H1 (cell line): ENCODE data around the gene ADGRL2. TPM values are rescaled to one million over a fixed set of nuclear protein-coding genes. Genes with fewer than 3 reads are reported as not detected.

Experiments
- CTCF ChIA-PET: fragments of 300-600 bp; sonication (Branson Sonifier 250); formaldehyde crosslinking; loops from one replicate; lab custom pipeline; 2021; ENCODE audit not compliant: partially characterized antibody; lab: Charles Lee
- POLR2A ChIA-PET: fragments of 300-600 bp; sonication (Branson Sonifier 250); formaldehyde crosslinking; loops from one replicate; lab custom pipeline; 2021; ENCODE audit warnings: inconsistent platforms; ENCODE audit not compliant: partially characterized antibody; lab: Charles Lee
- DNase-seq, 2 experiments: peaks; one replicate each; pipeline versions ENCODE4 v3.0.0 to v3.0.0-alpha.2; 2010 to 2022; ENCODE audit warnings: low spot score in 2 of 2, low read depth in 1 of 2, mixed read lengths in 1 of 2
- FAIRE-seq: peaks from 2 replicates; lab custom pipeline; 2011; peaks lifted over from hg19 to GRCh38; lab: Jason Lieb, UNC
- H2AFZ ChIP-seq: 2 replicates; pipeline ENCODE4 v1.8.1; 2012; ENCODE audit warnings: low read length, inconsistent platforms
- H2AK5ac ChIP-seq: 2 replicates; pipeline ENCODE4 v1.6.1; 2013; ENCODE audit warnings: low read depth, low read length
- H2BK120ac ChIP-seq: replicated peaks from 2 replicates; pipeline ENCODE3; 2013; ENCODE audit warnings: low read depth, low read length, inconsistent platforms
- H2BK12ac ChIP-seq: 2 replicates; pipeline ENCODE4 v1.6.1; 2013; ENCODE audit warnings: low read depth, low read length
- H2BK15ac ChIP-seq: 2 replicates; pipeline ENCODE4 v1.6.1; 2013; ENCODE audit warnings: low read length
- H2BK20ac ChIP-seq: 2 replicates; pipeline ENCODE4 v1.6.1; 2013; ENCODE audit warnings: low read length
- H2BK5ac ChIP-seq: 2 replicates; pipeline ENCODE4 v1.6.1; 2013; ENCODE audit warnings: low read depth, low read length
- H3K14ac ChIP-seq: 2 replicates; pipeline ENCODE4 v1.6.1; 2013; ENCODE audit warnings: inconsistent platforms; ENCODE audit not compliant: insufficient read length
- H3K18ac ChIP-seq: 2 replicates; pipeline ENCODE4 v1.6.1; 2013; ENCODE audit warnings: low read length; ENCODE audit errors: extremely low read depth
- H3K23ac ChIP-seq: 2 replicates; pipeline ENCODE4 v1.6.1; 2013; ENCODE audit warnings: inconsistent platforms; ENCODE audit not compliant: insufficient read length
- H3K23me2 ChIP-seq: 2 replicates; pipeline ENCODE4 v1.6.1; 2013; ENCODE audit warnings: low read depth, low read length
- H3K27ac ChIP-seq: 2 replicates; pipeline ENCODE4 v1.6.1; 2011; ENCODE audit warnings: low read depth, low read length, inconsistent platforms
- H3K27me3 ChIP-seq, 4 experiments: replicated peaks in 1 of 4; 1 replicate in 1 of 4; 2 replicates in 3 of 4; pipeline versions ENCODE4 v1.6.1 to v1.8.1; 2011 to 2013; ENCODE audit warnings: low read length in 3 of 4, mild to moderate bottlenecking in 3 of 4, inconsistent platforms in 2 of 4, mixed read lengths in 2 of 4, moderate library complexity in 1 of 4; ENCODE audit not compliant: control insufficient read depth in 3 of 4, insufficient read depth in 3 of 4; ENCODE audit errors: extremely low read depth in 1 of 4
- H3K36me3 ChIP-seq, 4 experiments: 2 replicates each; pipeline versions ENCODE4 v1.6.1 to v1.8.1; 2011 to 2013; ENCODE audit warnings: mild to moderate bottlenecking in 4 of 4, low read length in 3 of 4, moderate library complexity in 2 of 4, control low read depth in 1 of 4, inconsistent platforms in 1 of 4; ENCODE audit not compliant: insufficient read depth in 4 of 4, control insufficient read depth in 2 of 4
- H3K4ac ChIP-seq: replicated peaks from 2 replicates; pipeline ENCODE3; 2013; ENCODE audit warnings: low read length, low read depth, mixed read lengths, inconsistent platforms; ENCODE audit not compliant: insufficient read length
- H3K4me1 ChIP-seq, 4 experiments: replicated peaks in 1 of 4; 1 replicate in 1 of 4; 2 replicates in 3 of 4; pipeline versions ENCODE4 v1.6.1 to v1.8.1; 2011 to 2013; ENCODE audit warnings: low read length in 3 of 4, inconsistent platforms in 2 of 4, mixed read lengths in 1 of 4; ENCODE audit not compliant: insufficient read depth in 4 of 4, control insufficient read depth in 3 of 4
- H3K4me2 ChIP-seq, 2 experiments: 2 replicates each; pipeline versions ENCODE4 v1.6.1 to v1.8.1; 2011 to 2013; ENCODE audit warnings: low read depth in 2 of 2, low read length in 2 of 2, control low read depth in 1 of 2, inconsistent platforms in 1 of 2, mild to moderate bottlenecking in 1 of 2; ENCODE audit not compliant: insufficient read depth in 1 of 2
- H3K4me3 ChIP-seq, 4 experiments: fragments of 200-600, 300-600 bp in 1 of 4; sonication (generic), shearing (Covaris generic), sonication (Bioruptor Twin) in 1 of 4; 2 replicates each; pipeline versions ENCODE4 v1.5.1 to v1.8.1; 2011 to 2016; ENCODE audit warnings: low read length in 4 of 4, low read depth in 3 of 4, control low read depth in 2 of 4, inconsistent platforms in 2 of 4, mild to moderate bottlenecking in 2 of 4, mixed read lengths in 1 of 4, moderate library complexity in 1 of 4; ENCODE audit not compliant: insufficient read depth in 2 of 4; ENCODE audit errors: extremely low read depth in 1 of 4
- H3K56ac ChIP-seq: replicated peaks from 2 replicates; pipeline ENCODE3; 2013; ENCODE audit warnings: low read depth, mild to moderate bottlenecking, mixed read lengths, low read length, inconsistent platforms; ENCODE audit not compliant: insufficient read length
- H3K79me1 ChIP-seq: 2 replicates; pipeline ENCODE4 v1.6.1; 2013; ENCODE audit warnings: low read depth, low read length, control low read depth
- H3K79me2 ChIP-seq, 2 experiments: 2 replicates each; pipeline versions ENCODE4 v1.6.1 to v1.8.1; 2012 to 2013; ENCODE audit warnings: low read length in 2 of 2, mild to moderate bottlenecking in 2 of 2, inconsistent platforms in 1 of 2; ENCODE audit not compliant: insufficient read depth in 2 of 2, control insufficient read depth in 1 of 2
- H3K9ac ChIP-seq, 4 experiments: replicated peaks in 1 of 4; 1 replicate in 1 of 4; 2 replicates in 3 of 4; pipeline versions ENCODE4 v1.6.1 to v1.8.1; 2011 to 2013; ENCODE audit warnings: low read depth in 3 of 4, low read length in 3 of 4, control low read depth in 2 of 4, mild to moderate bottlenecking in 2 of 4, moderate library complexity in 2 of 4, inconsistent platforms in 1 of 4; ENCODE audit errors: extremely low read depth in 1 of 4
- H3K9me3 ChIP-seq, 2 experiments: 2 replicates each; pipeline versions ENCODE4 v1.6.1 to v1.8.1; 2012 to 2013; ENCODE audit warnings: mild to moderate bottlenecking in 2 of 2, moderate library complexity in 2 of 2, control low read depth in 1 of 2, inconsistent platforms in 1 of 2, low read depth in 1 of 2, low read length in 1 of 2, mixed read lengths in 1 of 2; ENCODE audit not compliant: insufficient read depth in 2 of 2
- H4K20me1 ChIP-seq, 2 experiments: replicated peaks in 1 of 2; 2 replicates each; pipeline versions ENCODE3 to v1.8.1; 2011 to 2013; ENCODE audit warnings: inconsistent platforms in 2 of 2, low read length in 2 of 2, mild to moderate bottlenecking in 1 of 2; ENCODE audit not compliant: insufficient read depth in 2 of 2, control insufficient read depth in 1 of 2
- H4K5ac ChIP-seq: 2 replicates; pipeline ENCODE4 v1.6.1; 2013; ENCODE audit warnings: low read length, low read depth, mixed read lengths, inconsistent platforms; ENCODE audit not compliant: insufficient read length
- H4K8ac ChIP-seq: 2 replicates; pipeline ENCODE4 v1.8.0; 2013; ENCODE audit warnings: mild to moderate bottlenecking, moderate library complexity, low read length, inconsistent platforms; ENCODE audit not compliant: insufficient read depth; ENCODE audit errors: extremely low read depth
- H4K91ac ChIP-seq: replicated peaks from 2 replicates; pipeline ENCODE3; 2013; ENCODE audit warnings: low read length, mixed read lengths, inconsistent platforms; ENCODE audit not compliant: insufficient read length
- BACH1 ChIP-seq: IDR thresholded peaks from 2 replicates; pipeline ENCODE4 v1.6.1; 2012; ENCODE audit warnings: low read length, improper control_type of control experiment
- CBX8 ChIP-seq: fragments of 300-800, 300-1000 bp; sonication (generic); IDR thresholded peaks from 2 replicates; pipeline ENCODE4 v1.7.1; 2016; ENCODE audit warnings: low read depth, low read length, borderline replicate concordance
- CEBPB ChIP-seq: IDR thresholded peaks from 2 replicates; pipeline ENCODE4 v1.6.1; 2012; ENCODE audit warnings: low read depth, low read length
- CHD1 ChIP-seq: IDR thresholded peaks from 2 replicates; pipeline ENCODE4 v1.6.1; 2012; ENCODE audit warnings: low read depth, low read length, improper control_type of control experiment
- CTBP2 ChIP-seq: IDR thresholded peaks from 2 replicates; pipeline ENCODE4 v1.7.0; 2011; ENCODE audit warnings: borderline replicate concordance, mild to moderate bottlenecking, moderate library complexity, mixed read lengths, low read length; ENCODE audit not compliant: insufficient read depth, insufficient read length
- EP300 ChIP-seq, 2 experiments: IDR thresholded peaks; 1 replicate in 1 of 2; 2 replicates in 1 of 2; pipeline ENCODE4 v1.6.1; 2011 to 2012; ENCODE audit warnings: low read depth in 2 of 2, low read length in 2 of 2, mild to moderate bottlenecking in 2 of 2, borderline replicate concordance in 1 of 2, inconsistent platforms in 1 of 2, moderate library complexity in 1 of 2
- KDM5A ChIP-seq: fragments of 200-600 bp; IDR thresholded peaks from 2 replicates; pipeline ENCODE4 v1.7.1; 2012; ENCODE audit warnings: mild to moderate bottlenecking, low read length, inconsistent platforms, mixed read lengths
- RBBP5 ChIP-seq: IDR thresholded peaks from 2 replicates; pipeline ENCODE4 v1.7.1; 2012; ENCODE audit warnings: low read depth, mild to moderate bottlenecking, inconsistent platforms, low read length, moderate library complexity, borderline replicate concordance
- RFX5 ChIP-seq: IDR thresholded peaks from 2 replicates; pipeline ENCODE4 v1.6.1; 2011; ENCODE audit warnings: low read depth, low read length, improper control_type of control experiment, borderline replicate concordance
- RNF2 ChIP-seq: fragments of 200-900, 300-1000 bp; sonication (generic); IDR thresholded peaks from 2 replicates; pipeline ENCODE4 v1.7.1; 2016; ENCODE audit warnings: borderline replicate concordance, low read depth, mild to moderate bottlenecking, antibody characterized with exemption, low read length; ENCODE audit not compliant: poor library complexity, severe bottlenecking; ENCODE audit errors: missing control alignments
- SRF ChIP-seq: IDR thresholded peaks from 2 replicates; pipeline ENCODE4 v1.6.1; 2011; ENCODE audit warnings: mild to moderate bottlenecking, low read depth, low read length, moderate library complexity
- SUZ12 ChIP-seq: fragments of 200-600 bp; sonication (generic); IDR thresholded peaks from 2 replicates; pipeline ENCODE4 v1.6.1; 2012; ENCODE audit warnings: mild to moderate bottlenecking, inconsistent platforms, low read length, moderate library complexity, mixed read lengths
- YY1 ChIP-seq: IDR thresholded peaks from 2 replicates; pipeline ENCODE4 v1.6.1; 2011; ENCODE audit warnings: low read depth, mild to moderate bottlenecking, low read length
- polyA plus RNA-seq, 7 experiments: library from polyadenylated mRNA; depleted of rRNA in 3 of 7; stranded (reverse) in 5 of 7; unstranded in 2 of 7; fragments of >200 nt in 5 of 7; fragments of 200-250 nt in 2 of 7; gene quantifications; 1 replicate in 5 of 7; 2 replicates in 1 of 7; 4 replicates in 1 of 7; pipeline versions ENCODE4 v1.2.1 to v1.2.3, GENCODE V29; 2011 to 2013; ENCODE audit warnings: missing spikeins in 2 of 7, mixed read lengths in 2 of 7
- total RNA-seq: library from RNA; stranded (reverse); fragmentation: NEBNext Ultra II Directional; extraction: Animal tissue kit (Norgen Biotek cat#: 25700); gene quantifications from 2 replicates; pipeline ENCODE4 v1.2.1, GENCODE V29; 2021

Gene ADGRL2
- total and polyA plus RNA-seq, 2 of the 8 experiments (the other 6 are each of a cell fraction or from before 2014, with no cell fraction given), result 113 to 124 TPM

GRCh38 chr1:81950037-81950436 is 149.3 kb downstream of the ADGRL2 start:
- H3K79me1 ChIP-seq, result no peaks in the 10 kb centered on the region
- no peak overlapping the region for H2AK5ac ChIP-seq
- no peaks in the 10 kb centered on the region for H3K9me3 ChIP-seq
- H2AFZ ChIP-seq, result no peak overlapping the region
- H3K36me3 ChIP-seq, result peaks cover 3 to 44% (median 19%) of the 10 kb centered on the region in 4 experiments; a peak in 5 of 8 replicates
- H4K5ac ChIP-seq, result no peak overlapping the region
- no peak for DNase-seq
- H3K23me2 ChIP-seq, result no peaks in the 10 kb centered on the region
- H2BK120ac ChIP-seq, result no peak overlapping the region
- no peak overlapping the region for H4K8ac ChIP-seq
- H2BK20ac ChIP-seq, result no peak overlapping the region
- H2BK12ac ChIP-seq, result no peak overlapping the region
- no peak overlapping the region for H3K23ac ChIP-seq
- H4K20me1 ChIP-seq, result peaks cover 4% of the 10 kb centered on the region in 2 experiments
- FAIRE-seq, result no peak
- H3K4me1 ChIP-seq, result no peaks in the 10 kb centered on the region
- H4K91ac ChIP-seq, result no peak overlapping the region
- H3K14ac ChIP-seq, result no peak overlapping the region
- H3K4me2 ChIP-seq, result no peak overlapping the region
- CTCF ChIA-PET, result interaction anchor here (0.8 kb wide), 1 partner anchor 8 kb away, joined by 3 read pairs; no protein-coding TSS in a partner anchor
- POLR2A ChIA-PET, result no interaction called here
- H3K9ac ChIP-seq, result no peak overlapping the region
- H3K56ac ChIP-seq, result no peak overlapping the region
- H3K27ac ChIP-seq, result no peak overlapping the region
- no peak overlapping the region for H3K4ac ChIP-seq
- H2BK5ac ChIP-seq, result no peak overlapping the region
- H3K27me3 ChIP-seq, result no peaks in the 10 kb centered on the region
- peaks cover 0 to 55% of the 10 kb centered on the region in 2 experiments; a peak in 2 of 4 replicates for H3K79me2 ChIP-seq
- H2BK15ac ChIP-seq, result no peak overlapping the region
- no peak overlapping the region for H3K18ac ChIP-seq
- H3K4me3 ChIP-seq, result no peak overlapping the region
- TF ChIP-seq YY1, result no peak
- no peak for TF ChIP-seq BACH1
- TF ChIP-seq EP300 (IDR thresholded peaks at IDR 0.05; ENCODE audit: borderline replicate concordance in 1 of 2, low read depth in 2 of 2, low read length in 2 of 2), result no peak
- no peak for TF ChIP-seq SUZ12
- no peak for TF ChIP-seq CHD1
- TF ChIP-seq CBX8, result no peak
- TF ChIP-seq RBBP5, result no peak
- TF ChIP-seq RNF2, result no peak
- no peak for TF ChIP-seq CEBPB
- TF ChIP-seq SRF, result no peak
- no peak for TF ChIP-seq KDM5A
- TF ChIP-seq RFX5, result no peak
- no peak for TF ChIP-seq CTBP2
